HepG2 (cell line): ENCODE measurements around the gene CTDSP1. TPM values are rescaled to one million over a fixed set of nuclear protein-coding genes. Genes with fewer than 3 reads are reported as not detected.

Source experiments
- DRAP1 ChIP-seq: IDR thresholded peaks from 2 replicates; pipeline ENCODE4 v1.6.1; 2016; ENCODE audit warnings: missing genetic modification reagents, missing compliant biosample characterization
- ELF4 ChIP-seq: sonication (generic); formaldehyde crosslinking; IDR thresholded peaks from 2 replicates; pipeline ENCODE4 v1.5.0; 2020; ENCODE audit warnings: missing genetic modification reagents, mild to moderate bottlenecking, moderate library complexity, borderline replicate concordance
- IKZF4 ChIP-seq: sonication (generic); formaldehyde crosslinking; IDR thresholded peaks from 2 replicates; pipeline ENCODE4 v1.5.1; 2020; ENCODE audit warnings: borderline replicate concordance, mild to moderate bottlenecking, low read depth, missing genetic modification reagents; ENCODE audit errors: not compliant biosample characterization
- ISL2 ChIP-seq: sonication (generic); formaldehyde crosslinking; IDR thresholded peaks from 2 replicates; pipeline ENCODE4 v1.5.0; 2020; ENCODE audit warnings: missing genetic modification reagents
- RARG ChIP-seq: sonication (generic); formaldehyde crosslinking; IDR thresholded peaks from 2 replicates; pipeline ENCODE4 v1.4.0; 2020; ENCODE audit warnings: low read depth, mild to moderate bottlenecking, missing genetic modification reagents
- TRAFD1 ChIP-seq: sonication (generic); formaldehyde crosslinking; IDR thresholded peaks from 2 replicates; pipeline ENCODE4 v1.5.1; 2020; ENCODE audit warnings: missing genetic modification reagents, mild to moderate bottlenecking, borderline replicate concordance
- ZNF207 ChIP-seq: fragments of 450-650 bp; IDR thresholded peaks from 2 replicates; pipeline ENCODE4 v1.6.1; 2016; ENCODE audit warnings: antibody characterized with exemption, borderline replicate concordance
- ZNF468 ChIP-seq: sonication (generic); formaldehyde crosslinking; IDR thresholded peaks from 2 replicates; pipeline ENCODE4 v1.8.0; 2022; ENCODE audit warnings: mild to moderate bottlenecking, moderate library complexity, missing genetic modification reagents
- ZNF547 ChIP-seq: sonication (generic); formaldehyde crosslinking; IDR thresholded peaks from 2 replicates; pipeline ENCODE4 v1.5.1; 2020; ENCODE audit warnings: mild to moderate bottlenecking, missing genetic modification reagents
- ZNF768 ChIP-seq: sonication (generic); formaldehyde crosslinking; IDR thresholded peaks from 2 replicates; pipeline ENCODE4 v1.4.0; 2020; ENCODE audit warnings: missing genetic modification reagents
- ZNF816 ChIP-seq: sonication (generic); formaldehyde crosslinking; IDR thresholded peaks from 2 replicates; pipeline ENCODE4 v1.8.0; 2022; ENCODE audit warnings: missing genetic modification reagents, mild to moderate bottlenecking, borderline replicate concordance
- ZNF841 ChIP-seq: sonication (generic); formaldehyde crosslinking; IDR thresholded peaks from 2 replicates; pipeline ENCODE4 v1.8.1; 2023; ENCODE audit warnings: missing genetic modification reagents, borderline replicate concordance
- ZNF883 ChIP-seq: sonication (generic); formaldehyde crosslinking; IDR thresholded peaks from 2 replicates; pipeline ENCODE4 v1.5.1; 2020; ENCODE audit warnings: mild to moderate bottlenecking, missing genetic modification reagents; ENCODE audit errors: not compliant biosample characterization
- polyA plus RNA-seq, 8 experiments: library from polyadenylated mRNA; depleted of rRNA in 3 of 8; stranded (reverse) in 7 of 8; unstranded in 1 of 8; fragments of >200 nt; fragmentation: Illumina TruSeq in 4 of 8; extraction: Trizol in 4 of 8; gene quantifications; 2 replicates each; pipeline versions ENCODE4 v1.2.1 to v1.2.3, GENCODE V29; 2011 to 2016; ENCODE audit warnings: low read depth in 4 of 8, missing spikeins in 1 of 8, mixed read lengths in 1 of 8; ENCODE audit not compliant: insufficient read depth in 1 of 8
- total RNA-seq, 5 experiments: library from RNA; depleted of rRNA; stranded (reverse); fragments of >200 nt; fragmentation: Illumina TruSeq; extraction: Trizol; gene quantifications; 2 replicates each; pipeline ENCODE4 v1.2.3, GENCODE V29; 2016; ENCODE audit warnings: low read depth in 1 of 5
- TF ChIP-seq, protein P1 (sequence below): sonication (generic); formaldehyde crosslinking; IDR thresholded peaks from 2 replicates; pipeline ENCODE4 v1.8.0; 2022; ENCODE audit warnings: low read depth, missing genetic modification reagents
- TF ChIP-seq, protein P2 (sequence below): sonication (generic); formaldehyde crosslinking; IDR thresholded peaks from 2 replicates; pipeline ENCODE4 v1.4.0; 2020; ENCODE audit warnings: missing genetic modification reagents
- TF ChIP-seq, protein P3 (sequence below): sonication (generic); formaldehyde crosslinking; IDR thresholded peaks from 2 replicates; pipeline ENCODE4 v1.4.0; 2020; ENCODE audit warnings: missing genetic modification reagents, borderline replicate concordance
- TF ChIP-seq, protein P4 (sequence below): IDR thresholded peaks from 2 replicates; pipeline ENCODE4 v1.6.1; 2012; ENCODE audit warnings: inconsistent platforms

Gene CTDSP1
- total and polyA plus RNA-seq, 2 of the 13 experiments (the other 11 are each of a cell fraction or from before 2014, with no cell fraction given), result 91.0 to 268 TPM

- TF ChIP-seq ISL2 (CRISPR knock-in tag) (0 out of 2 replicates have a peak, but pooled peaks have one; percentile 16), ZNF547 (CRISPR knock-in tag) (0 out of 2 replicates have a peak, but pooled peaks have one; percentile 36), IKZF4 (CRISPR knock-in tag) (peak; percentile 12), ZNF841 (peak; percentile 90; the same call in 1 of the 2 replicates), ZNF207 (no peak), ZNF468 (0 out of 2 replicates have a peak, but pooled peaks have one; percentile 74), ELF4 (CRISPR knock-in tag) (no peak; the same call in 1 of the 2 replicates), RARG (CRISPR knock-in tag) (peak; percentile 48; the same call in 1 of the 2 replicates), ZNF768 (CRISPR knock-in tag) (no peak), TRAFD1 (no peak), ZNF816 (peak; percentile 1; the same call in 1 of the 2 replicates), DRAP1 (CRISPR knock-in tag) (no peak), ZNF883 (CRISPR knock-in tag) (peak; percentile 7)
- TF ChIP-seq, protein P1, sequence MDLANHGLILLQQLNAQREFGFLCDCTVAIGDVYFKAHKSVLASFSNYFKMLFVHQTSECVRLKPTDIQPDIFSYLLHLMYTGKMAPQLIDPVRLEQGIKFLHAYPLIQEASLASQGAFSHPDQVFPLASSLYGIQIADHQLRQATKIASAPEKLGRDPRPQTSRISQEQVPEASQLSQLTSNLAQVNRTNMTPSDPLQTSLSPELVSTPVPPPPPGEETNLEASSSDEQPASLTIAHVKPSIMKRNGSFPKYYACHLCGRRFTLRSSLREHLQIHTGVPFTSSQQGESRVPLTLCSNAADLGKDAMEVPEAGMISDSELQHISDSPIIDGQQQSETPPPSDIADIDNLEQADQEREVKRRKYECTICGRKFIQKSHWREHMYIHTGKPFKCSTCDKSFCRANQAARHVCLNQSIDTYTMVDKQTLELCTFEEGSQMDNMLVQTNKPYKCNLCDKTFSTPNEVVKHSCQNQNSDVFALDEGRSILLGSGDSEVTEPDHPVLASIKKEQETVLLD (CRISPR knock-in tag), result peak; percentile 80
- TF ChIP-seq, protein P2, sequence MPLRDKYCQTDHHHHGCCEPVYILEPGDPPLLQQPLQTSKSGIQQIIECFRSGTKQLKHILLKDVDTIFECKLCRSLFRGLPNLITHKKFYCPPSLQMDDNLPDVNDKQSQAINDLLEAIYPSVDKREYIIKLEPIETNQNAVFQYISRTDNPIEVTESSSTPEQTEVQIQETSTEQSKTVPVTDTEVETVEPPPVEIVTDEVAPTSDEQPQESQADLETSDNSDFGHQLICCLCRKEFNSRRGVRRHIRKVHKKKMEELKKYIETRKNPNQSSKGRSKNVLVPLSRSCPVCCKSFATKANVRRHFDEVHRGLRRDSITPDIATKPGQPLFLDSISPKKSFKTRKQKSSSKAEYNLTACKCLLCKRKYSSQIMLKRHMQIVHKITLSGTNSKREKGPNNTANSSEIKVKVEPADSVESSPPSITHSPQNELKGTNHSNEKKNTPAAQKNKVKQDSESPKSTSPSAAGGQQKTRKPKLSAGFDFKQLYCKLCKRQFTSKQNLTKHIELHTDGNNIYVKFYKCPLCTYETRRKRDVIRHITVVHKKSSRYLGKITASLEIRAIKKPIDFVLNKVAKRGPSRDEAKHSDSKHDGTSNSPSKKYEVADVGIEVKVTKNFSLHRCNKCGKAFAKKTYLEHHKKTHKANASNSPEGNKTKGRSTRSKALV (CRISPR knock-in tag), result peak; percentile 46; the same call in 1 of the 2 replicates
- TF ChIP-seq, protein P3, sequence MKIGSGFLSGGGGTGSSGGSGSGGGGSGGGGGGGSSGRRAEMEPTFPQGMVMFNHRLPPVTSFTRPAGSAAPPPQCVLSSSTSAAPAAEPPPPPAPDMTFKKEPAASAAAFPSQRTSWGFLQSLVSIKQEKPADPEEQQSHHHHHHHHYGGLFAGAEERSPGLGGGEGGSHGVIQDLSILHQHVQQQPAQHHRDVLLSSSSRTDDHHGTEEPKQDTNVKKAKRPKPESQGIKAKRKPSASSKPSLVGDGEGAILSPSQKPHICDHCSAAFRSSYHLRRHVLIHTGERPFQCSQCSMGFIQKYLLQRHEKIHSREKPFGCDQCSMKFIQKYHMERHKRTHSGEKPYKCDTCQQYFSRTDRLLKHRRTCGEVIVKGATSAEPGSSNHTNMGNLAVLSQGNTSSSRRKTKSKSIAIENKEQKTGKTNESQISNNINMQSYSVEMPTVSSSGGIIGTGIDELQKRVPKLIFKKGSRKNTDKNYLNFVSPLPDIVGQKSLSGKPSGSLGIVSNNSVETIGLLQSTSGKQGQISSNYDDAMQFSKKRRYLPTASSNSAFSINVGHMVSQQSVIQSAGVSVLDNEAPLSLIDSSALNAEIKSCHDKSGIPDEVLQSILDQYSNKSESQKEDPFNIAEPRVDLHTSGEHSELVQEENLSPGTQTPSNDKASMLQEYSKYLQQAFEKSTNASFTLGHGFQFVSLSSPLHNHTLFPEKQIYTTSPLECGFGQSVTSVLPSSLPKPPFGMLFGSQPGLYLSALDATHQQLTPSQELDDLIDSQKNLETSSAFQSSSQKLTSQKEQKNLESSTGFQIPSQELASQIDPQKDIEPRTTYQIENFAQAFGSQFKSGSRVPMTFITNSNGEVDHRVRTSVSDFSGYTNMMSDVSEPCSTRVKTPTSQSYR (CRISPR knock-in tag), result peak; percentile 94
- TF ChIP-seq, protein P4, sequence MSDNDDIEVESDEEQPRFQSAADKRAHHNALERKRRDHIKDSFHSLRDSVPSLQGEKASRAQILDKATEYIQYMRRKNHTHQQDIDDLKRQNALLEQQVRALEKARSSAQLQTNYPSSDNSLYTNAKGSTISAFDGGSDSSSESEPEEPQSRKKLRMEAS, result no peak
Measured at GRCh38 chr2:218398437-218399390, 954 bp upstream of the CTDSP1 start (continued).
